NCI-H1105 treated with DMSO at 0.1 percent for 48 hours (cell line): ENCODE data around the gene CRYM.

Experiments used
- DNase-seq: peaks from one replicate; lab custom pipeline; 2025; lab: John Stamatoyannopoulos, UW

CRYM gene

DNA sequence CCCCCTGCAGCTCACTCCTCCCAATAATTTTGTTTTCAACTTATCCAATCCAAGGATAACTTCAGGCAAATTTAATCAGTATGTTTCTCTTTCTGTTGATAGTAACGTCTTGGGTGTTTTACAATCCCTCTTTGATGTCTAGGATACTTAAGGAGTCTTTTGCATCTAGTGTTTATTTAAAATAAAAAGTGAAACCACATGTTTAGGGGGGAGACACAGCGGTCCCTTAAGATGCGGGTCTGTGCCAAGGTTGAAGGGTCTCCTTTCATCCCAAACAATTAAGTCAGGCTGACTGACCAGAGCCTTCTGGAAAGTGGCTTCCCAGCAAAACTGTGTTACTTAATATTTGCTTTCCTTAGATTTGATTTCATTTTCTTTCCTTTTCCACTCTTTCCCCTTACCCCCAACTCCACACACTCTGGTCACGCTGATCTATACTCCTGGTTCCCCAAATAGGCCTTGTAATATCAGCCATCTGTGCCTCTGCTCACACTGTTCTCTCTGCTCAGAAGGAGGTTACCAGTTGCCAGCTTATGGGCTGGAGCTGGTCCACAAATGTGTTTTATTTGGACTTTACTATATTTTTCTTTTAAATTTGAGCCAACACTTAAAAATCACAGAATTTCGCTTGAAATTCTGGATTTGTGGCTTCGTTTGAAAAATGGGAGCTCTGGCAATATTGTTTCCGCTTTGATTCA, 33.4 kb downstream of the CRYM start:
- DNase-seq = no peak

DNA sequence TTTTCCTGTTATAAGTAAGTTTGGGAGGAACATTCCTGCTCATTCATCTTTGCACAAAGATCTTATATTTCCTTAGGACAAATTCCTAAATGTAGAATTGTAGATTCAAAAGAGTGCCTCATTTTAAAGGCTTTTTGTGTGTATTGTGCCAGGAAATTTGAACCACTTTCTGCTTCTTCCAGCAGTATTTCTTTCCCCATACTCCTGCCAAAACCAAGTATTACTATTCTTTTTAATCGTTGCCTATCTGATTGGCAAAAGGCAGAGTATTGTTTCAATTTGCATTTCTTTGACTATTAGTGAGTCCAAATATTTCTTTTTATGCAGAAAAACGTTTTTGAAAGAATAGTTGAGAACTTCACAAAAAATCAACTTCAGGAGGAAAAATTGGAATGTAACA, 35.3 kb downstream of the CRYM start:
- DNase-seq = no peak

DNA sequence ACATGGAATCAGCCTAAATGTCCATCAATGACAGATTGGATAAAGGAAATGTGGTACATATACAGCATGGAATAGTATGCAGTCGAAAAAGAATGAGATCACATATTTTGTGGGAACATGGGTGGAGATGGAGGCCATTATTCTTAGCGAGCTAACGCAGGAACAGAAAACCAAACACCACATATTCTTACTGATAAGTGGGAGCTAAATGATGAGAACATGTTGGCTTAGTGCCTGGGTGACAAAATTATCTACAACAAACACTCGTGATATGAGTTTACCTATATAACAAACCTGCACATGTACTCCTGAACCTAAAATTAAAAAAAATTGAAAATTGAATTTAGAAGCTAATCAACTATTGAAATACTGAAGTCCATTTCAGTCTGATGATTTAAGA, 38.4 kb downstream of the CRYM start:
- DNase-seq = no peak

DNA sequence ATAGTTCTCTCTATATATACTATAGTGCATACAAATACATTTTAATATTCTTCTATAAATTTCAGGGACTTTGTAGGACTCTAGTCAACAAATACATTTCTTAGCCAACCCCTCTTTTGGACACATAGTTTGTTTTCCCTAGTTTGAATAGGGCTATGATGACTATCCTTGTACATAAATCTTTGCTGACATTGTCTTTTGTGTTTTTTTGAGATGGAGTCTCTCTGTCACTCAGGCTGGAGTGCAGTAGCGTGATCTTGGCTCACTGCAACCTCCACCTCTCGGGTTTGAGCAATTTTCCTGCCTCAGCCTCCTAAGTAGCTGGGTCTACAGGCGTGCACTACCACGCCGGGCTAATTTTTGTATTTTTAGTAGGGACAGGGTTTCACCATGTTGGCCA, 41.3 kb downstream of the CRYM start:
- no peak for DNase-seq

DNA sequence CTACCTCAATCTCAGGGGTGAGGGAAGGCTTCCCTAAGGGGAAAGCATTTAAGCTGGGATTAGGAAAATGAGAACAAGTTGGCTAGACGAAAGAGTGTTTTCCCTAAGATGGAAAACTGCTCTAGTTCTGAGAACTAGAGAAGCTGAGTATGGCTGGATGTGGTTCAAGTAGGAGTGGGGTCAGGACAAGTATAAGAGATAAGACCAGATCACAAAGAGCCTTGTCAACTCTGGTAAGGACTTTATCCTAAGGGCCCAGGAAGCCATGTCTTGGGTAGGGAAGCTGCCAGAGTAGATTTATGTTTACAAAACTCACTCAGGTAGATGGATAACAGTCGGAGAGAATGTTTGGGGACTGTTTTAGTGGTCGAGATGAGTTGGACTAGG, 42.9 kb downstream of the CRYM start:
- DNase-seq = no peak

DNA sequence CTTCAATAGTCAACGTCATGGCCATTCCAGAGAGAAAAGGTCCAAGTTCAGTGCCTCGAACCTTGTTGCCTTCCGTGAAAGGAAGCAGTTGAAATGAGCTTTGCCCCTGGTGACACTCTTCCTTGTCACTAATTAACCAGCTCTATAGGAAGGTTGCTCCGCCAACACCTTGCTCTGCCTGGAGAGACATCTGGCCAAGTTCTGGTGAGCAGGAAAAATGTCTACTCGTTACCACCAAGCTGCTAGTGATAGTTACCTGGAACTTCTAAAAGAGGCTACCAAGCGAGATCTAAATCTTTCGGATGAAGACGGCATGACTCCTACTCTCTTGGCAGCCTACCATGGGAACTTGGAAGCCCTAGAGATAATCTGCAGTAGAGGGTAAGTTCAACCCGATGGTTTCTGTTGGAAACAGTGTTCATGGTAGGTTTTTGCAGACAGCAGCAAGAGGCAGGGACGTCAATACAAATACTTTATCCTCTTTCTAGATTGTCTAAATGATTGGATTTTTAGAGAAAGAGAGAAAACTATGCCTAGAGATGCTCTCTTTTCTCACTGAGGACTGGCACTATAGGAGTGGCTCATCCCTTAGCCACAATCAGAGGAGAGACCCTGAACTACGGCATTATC, 44.5 kb downstream of the CRYM start, which contains the start of gene ANKS4B:
Gene ANKS4B, plus strand, starts transcription at position 179 of the 630 bp plus-strand sequence. Its CDS starts 39 bp downstream, at position 218.
- DNase-seq = no peak

DNA sequence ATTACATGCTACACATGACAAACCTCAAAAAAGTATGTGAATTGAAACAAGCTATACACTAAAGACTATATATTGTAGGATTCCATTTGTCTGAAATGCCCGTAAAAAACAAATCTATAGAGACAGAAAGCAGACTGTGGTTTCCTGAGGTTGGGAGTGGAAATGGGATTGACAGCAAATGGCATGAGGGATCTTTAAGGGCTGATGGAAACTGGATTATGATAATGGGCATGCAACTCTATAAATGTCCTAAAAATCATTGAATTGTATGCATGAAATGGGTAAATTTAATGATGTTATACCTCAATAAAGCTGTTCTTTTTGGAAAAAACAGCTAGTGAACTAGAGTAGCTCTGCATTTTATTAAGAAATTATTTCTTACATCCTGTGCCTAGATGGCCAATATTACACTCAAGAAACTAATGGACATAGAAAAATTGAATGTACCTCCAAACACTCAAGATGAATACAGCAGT, 45.0 kb downstream of the CRYM start:
- DNase-seq = no peak

DNA sequence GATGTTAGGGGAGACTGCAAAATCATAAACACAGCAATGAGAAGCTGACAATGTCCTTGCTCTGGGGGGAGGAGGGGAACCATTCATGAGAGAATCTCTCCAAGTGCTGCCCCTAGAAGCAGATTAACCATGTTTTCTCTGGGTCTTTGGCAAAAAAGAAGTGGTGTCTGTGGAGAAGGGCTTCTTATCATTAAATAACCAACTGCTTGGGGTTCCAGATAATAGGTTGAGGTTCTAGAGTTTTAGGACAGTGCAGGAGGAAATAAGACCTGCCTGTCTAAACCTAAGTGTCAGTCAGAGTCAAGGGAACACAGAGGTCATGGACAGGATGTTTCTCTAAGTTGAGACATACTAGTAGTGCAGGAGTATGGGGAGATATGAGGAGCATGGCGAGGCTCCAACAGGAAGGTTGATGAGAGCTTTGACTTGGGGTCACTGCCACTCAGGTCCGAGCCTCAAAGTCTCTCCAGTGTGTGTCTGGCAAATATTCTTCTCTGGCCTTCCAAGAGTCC, 49.7 kb downstream of the CRYM start:
- no peak for DNase-seq

DNA sequence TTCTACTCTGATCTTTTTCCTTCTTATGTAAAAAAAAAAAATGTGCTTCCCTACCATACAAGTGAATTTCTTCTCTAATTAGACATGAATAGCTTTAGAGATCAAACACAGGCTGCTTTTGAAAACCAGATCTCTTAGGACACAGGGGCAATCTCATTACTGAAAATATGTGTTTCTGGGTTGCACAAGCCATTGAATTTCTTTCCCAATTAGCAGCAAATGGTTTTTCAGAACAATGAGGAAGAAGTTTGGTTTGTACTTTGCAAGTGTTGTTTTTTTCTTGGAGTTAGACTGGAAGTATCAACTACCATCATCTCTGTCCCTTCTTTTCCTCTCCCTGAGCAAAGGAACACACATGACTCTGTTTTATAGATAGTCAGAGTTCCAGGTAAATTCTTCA, 50.2 kb downstream of the CRYM start:
- DNase-seq = no peak

DNA sequence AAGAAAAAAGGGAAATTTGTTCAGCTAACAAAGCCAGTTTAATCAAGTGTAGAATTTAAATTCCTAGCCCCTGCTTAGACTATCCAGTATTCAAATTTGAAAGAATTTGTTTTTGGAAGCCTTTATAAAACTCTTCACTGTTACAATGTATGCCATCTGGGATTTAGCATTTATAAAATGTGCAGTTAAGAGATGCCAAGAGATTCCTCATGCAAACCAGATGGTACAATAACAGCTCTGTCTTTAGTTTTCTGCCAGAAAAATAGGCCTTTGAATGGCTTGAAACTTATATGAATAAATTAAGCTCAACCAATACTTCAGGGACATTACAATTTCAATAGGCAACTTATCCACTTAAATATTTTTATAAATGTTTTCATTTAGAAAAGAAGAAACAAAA, 51.3 kb downstream of the CRYM start:
- DNase-seq = no peak

DNA sequence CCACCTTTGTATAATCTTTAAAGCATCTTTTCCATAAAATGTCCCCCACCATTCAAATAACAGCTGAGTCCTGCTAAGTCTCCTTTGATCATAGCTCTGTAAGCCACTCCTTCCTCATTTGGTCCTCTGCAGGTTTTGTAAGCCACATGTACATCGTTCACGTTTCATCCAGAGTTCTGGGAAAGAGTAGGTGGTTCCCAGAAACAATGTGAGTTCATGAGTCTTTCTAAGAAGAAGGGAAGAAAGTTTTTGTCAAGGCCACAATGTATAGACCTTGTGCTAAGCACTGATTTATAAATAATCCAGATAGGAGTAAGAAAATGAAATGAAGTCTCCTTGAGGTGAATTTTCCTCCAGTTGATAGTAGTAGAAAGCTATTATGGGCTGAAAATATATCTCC, 53.3 kb downstream of the CRYM start:
- no peak for DNase-seq

DNA sequence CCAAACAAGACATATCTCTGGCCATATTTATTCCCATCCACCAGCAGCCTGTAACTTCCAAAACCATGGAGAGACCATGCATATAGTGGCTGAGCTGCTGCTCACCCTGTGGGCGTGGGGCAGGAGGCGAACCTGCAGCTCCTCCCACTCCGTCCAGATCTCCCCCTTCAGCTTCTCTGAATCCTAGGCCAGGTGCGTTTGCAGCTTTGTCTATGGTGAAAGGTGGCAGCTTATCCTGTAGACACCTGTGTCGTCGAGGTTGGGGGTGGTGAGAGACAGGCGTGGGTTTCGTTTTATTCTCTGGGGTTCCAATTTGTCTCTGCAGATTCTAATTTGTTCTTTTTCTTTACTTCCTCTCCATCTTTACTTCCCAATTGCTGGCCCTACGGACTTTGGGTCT, 54.3 kb downstream of the CRYM start:
- no peak for DNase-seq

DNA sequence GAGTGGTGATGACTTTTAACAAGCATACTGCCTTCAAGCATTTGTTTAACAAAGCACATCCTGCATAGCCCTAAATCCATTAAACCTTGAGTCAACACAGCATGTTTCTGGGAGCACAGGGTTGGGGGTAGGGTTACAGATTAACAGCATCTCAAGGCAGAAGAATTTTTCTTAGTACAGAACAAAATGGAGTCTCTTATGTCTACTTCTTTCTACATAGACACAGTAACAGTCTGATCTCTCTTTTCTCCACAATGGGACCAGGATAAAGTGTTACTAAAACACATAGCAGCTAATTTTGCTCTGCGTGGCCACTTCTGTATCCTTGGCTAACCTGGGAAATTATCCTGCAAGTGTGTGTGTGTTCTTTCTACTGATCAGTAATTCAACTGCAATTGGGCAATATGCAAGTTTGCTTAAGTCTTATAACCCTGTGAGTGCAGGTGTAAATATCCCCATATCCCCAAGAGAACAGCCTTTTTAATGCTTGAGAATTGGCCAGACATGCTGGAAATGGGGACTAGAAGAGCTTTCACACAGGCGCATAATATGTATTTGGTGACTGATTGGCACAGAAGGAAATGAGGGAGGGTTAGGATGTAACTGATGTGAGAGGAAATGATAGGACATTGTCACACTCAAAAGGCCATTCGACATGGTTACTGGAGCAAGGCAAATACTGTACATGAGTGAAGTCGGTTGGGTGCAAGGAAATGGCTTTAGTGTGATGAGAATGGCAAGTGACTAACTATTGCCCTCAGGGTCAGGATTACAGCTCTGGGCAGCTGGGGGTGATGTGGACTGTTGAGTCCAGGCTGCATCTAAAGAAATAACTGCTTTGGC, 55.4 kb downstream of the CRYM start:
- DNase-seq = no peak

DNA sequence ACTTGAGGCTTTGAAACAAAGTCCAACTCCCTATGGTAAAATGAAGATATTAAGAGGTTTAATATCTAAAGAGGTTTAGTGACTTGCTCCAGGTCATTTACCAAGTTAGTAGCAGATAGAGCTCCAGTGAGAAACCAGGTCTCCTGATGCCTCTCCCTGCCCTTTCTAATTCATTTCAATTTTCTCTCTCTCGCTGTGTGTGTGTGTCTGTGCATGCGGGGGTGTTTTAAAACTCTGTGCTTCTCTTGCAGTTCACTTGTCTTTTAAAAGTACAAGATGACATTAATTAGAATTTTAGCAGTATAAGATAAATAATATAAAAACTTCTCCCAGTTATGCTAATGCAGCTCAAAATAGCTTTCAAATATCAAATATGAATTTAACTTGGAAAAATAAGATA, 58.5 kb downstream of the CRYM start:
- DNase-seq = no peak

DNA sequence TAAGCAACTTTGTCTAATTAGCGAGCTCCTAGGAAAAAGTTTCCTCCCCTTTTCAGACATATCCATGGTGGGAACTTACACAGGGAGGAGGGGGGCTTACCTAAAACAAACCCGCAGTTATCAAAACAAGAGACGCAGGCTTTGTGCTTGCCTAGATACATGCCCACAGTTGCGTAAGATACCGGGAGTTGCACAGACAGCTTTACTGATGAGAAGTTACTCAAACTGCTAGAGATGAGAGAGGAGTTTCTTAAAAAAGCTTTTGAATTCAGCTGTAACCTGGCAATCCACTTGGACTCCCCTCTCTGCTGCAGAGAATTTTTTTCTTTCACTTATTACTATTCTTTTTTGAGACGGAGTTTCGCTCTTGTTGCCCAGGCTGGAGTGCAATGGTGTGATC, 59.9 kb downstream of the CRYM start:
- DNase-seq = no peak

DNA sequence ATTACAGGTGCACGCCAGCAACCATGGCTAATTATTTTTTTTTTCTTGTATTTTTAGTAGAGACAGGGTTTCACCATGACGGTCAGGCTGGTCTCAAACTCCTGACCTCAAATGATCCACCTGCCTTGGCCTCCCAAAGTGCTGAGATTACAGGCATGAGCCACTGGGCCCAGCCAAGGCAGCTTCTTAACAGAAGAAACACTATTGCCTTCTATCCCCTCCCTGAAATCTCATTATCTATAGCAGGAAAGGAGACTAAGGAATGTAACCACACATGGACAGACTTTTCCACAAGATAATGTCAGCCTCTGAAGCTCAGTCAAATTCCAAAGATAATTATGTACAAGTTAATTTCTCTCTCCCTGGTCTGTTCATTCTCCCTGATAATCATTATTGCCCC, 61.0 kb downstream of the CRYM start:
- no peak for DNase-seq

DNA sequence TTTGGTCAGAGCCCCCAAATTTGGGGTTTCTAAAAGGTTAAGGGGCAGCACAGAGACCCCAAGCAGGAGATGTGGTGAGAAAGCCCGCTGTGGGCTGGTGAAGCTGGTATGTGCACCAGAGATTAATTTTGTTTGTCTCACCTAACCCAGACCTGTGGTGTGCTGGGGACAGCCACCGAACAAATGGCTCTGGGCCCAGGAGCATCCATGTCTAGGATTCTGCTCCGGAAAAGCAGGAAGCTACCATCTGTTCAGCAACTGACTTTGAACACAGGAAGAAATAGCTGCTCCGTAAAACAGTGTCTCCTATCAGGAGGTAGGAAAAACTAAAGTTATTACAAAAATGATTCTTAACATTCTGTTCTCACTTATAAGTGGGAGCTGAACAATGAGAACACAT, 64.0 kb downstream of the CRYM start:
- DNase-seq = no peak

DNA sequence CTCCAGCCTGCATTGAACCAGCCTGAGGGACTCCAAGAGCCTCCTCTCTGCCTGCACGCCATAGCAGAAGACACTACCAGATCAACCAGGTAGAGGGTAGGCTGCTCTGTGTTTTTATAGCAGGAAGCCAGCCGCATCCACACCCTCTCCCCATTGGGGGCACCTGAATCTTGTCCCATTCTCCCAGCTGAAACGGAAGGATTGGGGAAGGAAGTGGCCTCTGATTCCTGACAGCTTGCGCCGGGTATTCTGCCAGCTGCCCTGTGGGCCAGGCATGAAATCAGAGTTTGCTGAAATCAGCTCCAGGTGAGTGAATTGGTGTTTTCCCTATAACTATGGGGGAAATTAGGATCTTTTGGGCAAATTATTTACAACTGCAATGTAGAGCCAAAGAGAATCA, 66.6 kb downstream of the CRYM start, which contains the start of gene ZP2:
Gene ZP2, minus strand, starts transcription at position 89 of the 400 bp plus-strand sequence. Its CDS starts 27 bp downstream, at position 62.
- DNase-seq = no peak
